H1 (cell line): Measurements from ENCODE around the gene PIAS1. TPM values are rescaled to one million over a fixed set of nuclear protein-coding genes. Genes with fewer than 3 reads are reported as not detected.

Experiments used
- CTCF ChIA-PET: fragments of 300-600 bp; sonication (Branson Sonifier 250); formaldehyde crosslinking; loops from one replicate; lab custom pipeline; 2021; ENCODE audit not compliant: partially characterized antibody; lab: Charles Lee
- POLR2A ChIA-PET: fragments of 300-600 bp; sonication (Branson Sonifier 250); formaldehyde crosslinking; loops from one replicate; lab custom pipeline; 2021; ENCODE audit warnings: inconsistent platforms; ENCODE audit not compliant: partially characterized antibody; lab: Charles Lee
- DNase-seq, 2 experiments: peaks; one replicate each; pipeline versions ENCODE4 v3.0.0 to v3.0.0-alpha.2; 2010 to 2022; ENCODE audit warnings: low spot score in 2 of 2, low read depth in 1 of 2, mixed read lengths in 1 of 2
- FAIRE-seq: peaks from 2 replicates; lab custom pipeline; 2011; peaks lifted over from hg19 to GRCh38; lab: Jason Lieb, UNC
- H2AFZ ChIP-seq: 2 replicates; pipeline ENCODE4 v1.8.1; 2012; ENCODE audit warnings: low read length, inconsistent platforms
- H2AK5ac ChIP-seq: 2 replicates; pipeline ENCODE4 v1.6.1; 2013; ENCODE audit warnings: low read depth, low read length
- H2BK120ac ChIP-seq: replicated peaks from 2 replicates; pipeline ENCODE3; 2013; ENCODE audit warnings: low read depth, low read length, inconsistent platforms
- H2BK12ac ChIP-seq: 2 replicates; pipeline ENCODE4 v1.6.1; 2013; ENCODE audit warnings: low read depth, low read length
- H2BK15ac ChIP-seq: 2 replicates; pipeline ENCODE4 v1.6.1; 2013; ENCODE audit warnings: low read length
- H2BK20ac ChIP-seq: 2 replicates; pipeline ENCODE4 v1.6.1; 2013; ENCODE audit warnings: low read length
- H2BK5ac ChIP-seq: 2 replicates; pipeline ENCODE4 v1.6.1; 2013; ENCODE audit warnings: low read depth, low read length
- H3K14ac ChIP-seq: 2 replicates; pipeline ENCODE4 v1.6.1; 2013; ENCODE audit warnings: inconsistent platforms; ENCODE audit not compliant: insufficient read length
- H3K18ac ChIP-seq: 2 replicates; pipeline ENCODE4 v1.6.1; 2013; ENCODE audit warnings: low read length; ENCODE audit errors: extremely low read depth
- H3K23ac ChIP-seq: 2 replicates; pipeline ENCODE4 v1.6.1; 2013; ENCODE audit warnings: inconsistent platforms; ENCODE audit not compliant: insufficient read length
- H3K23me2 ChIP-seq: 2 replicates; pipeline ENCODE4 v1.6.1; 2013; ENCODE audit warnings: low read depth, low read length
- H3K27ac ChIP-seq: 2 replicates; pipeline ENCODE4 v1.6.1; 2011; ENCODE audit warnings: low read depth, low read length, inconsistent platforms
- H3K27me3 ChIP-seq, 4 experiments: replicated peaks in 1 of 4; 1 replicate in 1 of 4; 2 replicates in 3 of 4; pipeline versions ENCODE4 v1.6.1 to v1.8.1; 2011 to 2013; ENCODE audit warnings: low read length in 3 of 4, mild to moderate bottlenecking in 3 of 4, inconsistent platforms in 2 of 4, mixed read lengths in 2 of 4, moderate library complexity in 1 of 4; ENCODE audit not compliant: control insufficient read depth in 3 of 4, insufficient read depth in 3 of 4; ENCODE audit errors: extremely low read depth in 1 of 4
- H3K36me3 ChIP-seq, 4 experiments: 2 replicates each; pipeline versions ENCODE4 v1.6.1 to v1.8.1; 2011 to 2013; ENCODE audit warnings: mild to moderate bottlenecking in 4 of 4, low read length in 3 of 4, moderate library complexity in 2 of 4, control low read depth in 1 of 4, inconsistent platforms in 1 of 4; ENCODE audit not compliant: insufficient read depth in 4 of 4, control insufficient read depth in 2 of 4
- H3K4ac ChIP-seq: replicated peaks from 2 replicates; pipeline ENCODE3; 2013; ENCODE audit warnings: low read length, low read depth, mixed read lengths, inconsistent platforms; ENCODE audit not compliant: insufficient read length
- H3K4me1 ChIP-seq, 4 experiments: replicated peaks in 1 of 4; 1 replicate in 1 of 4; 2 replicates in 3 of 4; pipeline versions ENCODE4 v1.6.1 to v1.8.1; 2011 to 2013; ENCODE audit warnings: low read length in 3 of 4, inconsistent platforms in 2 of 4, mixed read lengths in 1 of 4; ENCODE audit not compliant: insufficient read depth in 4 of 4, control insufficient read depth in 3 of 4
- H3K4me2 ChIP-seq, 2 experiments: 2 replicates each; pipeline versions ENCODE4 v1.6.1 to v1.8.1; 2011 to 2013; ENCODE audit warnings: low read depth in 2 of 2, low read length in 2 of 2, control low read depth in 1 of 2, inconsistent platforms in 1 of 2, mild to moderate bottlenecking in 1 of 2; ENCODE audit not compliant: insufficient read depth in 1 of 2
- H3K4me3 ChIP-seq, 4 experiments: fragments of 200-600, 300-600 bp in 1 of 4; sonication (generic), shearing (Covaris generic), sonication (Bioruptor Twin) in 1 of 4; 2 replicates each; pipeline versions ENCODE4 v1.5.1 to v1.8.1; 2011 to 2016; ENCODE audit warnings: low read length in 4 of 4, low read depth in 3 of 4, control low read depth in 2 of 4, inconsistent platforms in 2 of 4, mild to moderate bottlenecking in 2 of 4, mixed read lengths in 1 of 4, moderate library complexity in 1 of 4; ENCODE audit not compliant: insufficient read depth in 2 of 4; ENCODE audit errors: extremely low read depth in 1 of 4
- H3K56ac ChIP-seq: replicated peaks from 2 replicates; pipeline ENCODE3; 2013; ENCODE audit warnings: low read depth, mild to moderate bottlenecking, mixed read lengths, low read length, inconsistent platforms; ENCODE audit not compliant: insufficient read length
- H3K79me1 ChIP-seq: 2 replicates; pipeline ENCODE4 v1.6.1; 2013; ENCODE audit warnings: low read depth, low read length, control low read depth
- H3K79me2 ChIP-seq, 2 experiments: 2 replicates each; pipeline versions ENCODE4 v1.6.1 to v1.8.1; 2012 to 2013; ENCODE audit warnings: low read length in 2 of 2, mild to moderate bottlenecking in 2 of 2, inconsistent platforms in 1 of 2; ENCODE audit not compliant: insufficient read depth in 2 of 2, control insufficient read depth in 1 of 2
- H3K9ac ChIP-seq, 4 experiments: replicated peaks in 1 of 4; 1 replicate in 1 of 4; 2 replicates in 3 of 4; pipeline versions ENCODE4 v1.6.1 to v1.8.1; 2011 to 2013; ENCODE audit warnings: low read depth in 3 of 4, low read length in 3 of 4, control low read depth in 2 of 4, mild to moderate bottlenecking in 2 of 4, moderate library complexity in 2 of 4, inconsistent platforms in 1 of 4; ENCODE audit errors: extremely low read depth in 1 of 4
- H3K9me3 ChIP-seq, 2 experiments: 2 replicates each; pipeline versions ENCODE4 v1.6.1 to v1.8.1; 2012 to 2013; ENCODE audit warnings: mild to moderate bottlenecking in 2 of 2, moderate library complexity in 2 of 2, control low read depth in 1 of 2, inconsistent platforms in 1 of 2, low read depth in 1 of 2, low read length in 1 of 2, mixed read lengths in 1 of 2; ENCODE audit not compliant: insufficient read depth in 2 of 2
- H4K20me1 ChIP-seq, 2 experiments: replicated peaks in 1 of 2; 2 replicates each; pipeline versions ENCODE3 to v1.8.1; 2011 to 2013; ENCODE audit warnings: inconsistent platforms in 2 of 2, low read length in 2 of 2, mild to moderate bottlenecking in 1 of 2; ENCODE audit not compliant: insufficient read depth in 2 of 2, control insufficient read depth in 1 of 2
- H4K5ac ChIP-seq: 2 replicates; pipeline ENCODE4 v1.6.1; 2013; ENCODE audit warnings: low read length, low read depth, mixed read lengths, inconsistent platforms; ENCODE audit not compliant: insufficient read length
- H4K8ac ChIP-seq: 2 replicates; pipeline ENCODE4 v1.8.0; 2013; ENCODE audit warnings: mild to moderate bottlenecking, moderate library complexity, low read length, inconsistent platforms; ENCODE audit not compliant: insufficient read depth; ENCODE audit errors: extremely low read depth
- H4K91ac ChIP-seq: replicated peaks from 2 replicates; pipeline ENCODE3; 2013; ENCODE audit warnings: low read length, mixed read lengths, inconsistent platforms; ENCODE audit not compliant: insufficient read length
- GTF2F1 ChIP-seq: IDR thresholded peaks from 2 replicates; pipeline ENCODE4 v1.6.1; 2012; ENCODE audit warnings: low read depth, low read length, improper control_type of control experiment, borderline replicate concordance
- RNF2 ChIP-seq: fragments of 200-900, 300-1000 bp; sonication (generic); IDR thresholded peaks from 2 replicates; pipeline ENCODE4 v1.7.1; 2016; ENCODE audit warnings: borderline replicate concordance, low read depth, mild to moderate bottlenecking, antibody characterized with exemption, low read length; ENCODE audit not compliant: poor library complexity, severe bottlenecking; ENCODE audit errors: missing control alignments
- SUZ12 ChIP-seq: fragments of 200-600 bp; sonication (generic); IDR thresholded peaks from 2 replicates; pipeline ENCODE4 v1.6.1; 2012; ENCODE audit warnings: mild to moderate bottlenecking, inconsistent platforms, low read length, moderate library complexity, mixed read lengths
- WGBS, 2 experiments: shearing (Covaris generic) in 1 of 2; methylation state at CpG; one replicate each; pipeline versions ENCODE4 v1.1.6 to v1.1.7; 2013 to 2015; ENCODE audit warnings: low lambda C conversion rate in 2 of 2, mixed read lengths in 2 of 2, inconsistent platforms in 1 of 2, low coverage in 1 of 2, missing lambda C conversion rate in 1 of 2; ENCODE audit not compliant: insufficient replicate concordance in 2 of 2, insufficient coverage in 1 of 2, insufficient read length in 1 of 2; ENCODE audit errors: extremely low coverage in 1 of 2, missing lambda C conversion rate in 1 of 2; 5-methylcytosine and 5-hydroxymethylcytosine counted together
- polyA plus RNA-seq, 7 experiments: library from polyadenylated mRNA; depleted of rRNA in 3 of 7; stranded (reverse) in 5 of 7; unstranded in 2 of 7; fragments of >200 nt in 5 of 7; fragments of 200-250 nt in 2 of 7; gene quantifications; 1 replicate in 5 of 7; 2 replicates in 1 of 7; 4 replicates in 1 of 7; pipeline versions ENCODE4 v1.2.1 to v1.2.3, GENCODE V29; 2011 to 2013; ENCODE audit warnings: missing spikeins in 2 of 7, mixed read lengths in 2 of 7
- total RNA-seq: library from RNA; stranded (reverse); fragmentation: NEBNext Ultra II Directional; extraction: Animal tissue kit (Norgen Biotek cat#: 25700); gene quantifications from 2 replicates; pipeline ENCODE4 v1.2.1, GENCODE V29; 2021

Gene PIAS1
- total and polyA plus RNA-seq, 2 of the 8 experiments (the other 6 are each of a cell fraction or from before 2014, with no cell fraction given): 30.8 to 34.5 TPM

DNA sequence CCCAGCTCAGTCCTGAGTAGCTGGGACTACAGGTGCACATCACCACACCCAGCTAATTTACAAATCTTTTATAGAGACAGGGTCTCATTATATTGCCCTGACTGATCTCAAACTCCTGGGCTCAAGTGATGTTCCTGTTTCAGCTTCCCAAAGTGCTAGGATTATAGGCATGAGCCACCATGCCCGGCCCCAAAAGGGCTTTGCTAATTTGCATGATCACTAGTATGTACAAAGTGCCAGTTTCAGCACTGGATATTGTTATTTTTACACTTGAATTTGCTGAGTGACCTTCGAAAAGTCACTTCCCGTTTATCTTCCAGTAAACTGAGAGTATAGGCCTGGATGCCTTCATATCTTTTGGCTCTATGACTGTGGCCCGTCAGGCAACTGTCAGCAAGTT lies 163.2 kb downstream of the PIAS1 start:
- H3K18ac ChIP-seq: no peak overlapping the region
- H2AFZ ChIP-seq: no peak overlapping the region
- H3K56ac ChIP-seq: no peak overlapping the region
- no peak overlapping the region for H4K91ac ChIP-seq
- H3K9ac ChIP-seq: no peak overlapping the region
- no peak overlapping the region for H2BK5ac ChIP-seq
- no peak overlapping the region for H4K5ac ChIP-seq
- H3K27ac ChIP-seq: no peak overlapping the region
- no peak for TF ChIP-seq SUZ12
- no peak for TF ChIP-seq GTF2F1
- no peak for TF ChIP-seq RNF2
- no peak overlapping the region for H4K8ac ChIP-seq
- peaks cover 3 to 26% (median 14%) of the 10 kb centered on the region in 4 experiments; a peak in 7 of 8 replicates for H3K36me3 ChIP-seq
- no peak for FAIRE-seq
- H3K79me2 ChIP-seq: peaks cover 8 to 67% of the 10 kb centered on the region in 2 experiments
- H2BK20ac ChIP-seq: no peak overlapping the region
- H3K4ac ChIP-seq: no peak overlapping the region
- H3K23ac ChIP-seq: no peak overlapping the region
- 88% methylated on average over 4 of the region's 4 CpGs; no CpG with 5 or more reads in 1 of the 2 experiments for WGBS, 2 experiments
- H2BK15ac ChIP-seq: no peak overlapping the region
- ChIA-PET POLR2A (interaction anchor here (6.0 kb wide), 1 partner anchor 12 kb away, joined by 38 read pairs; the partner anchor contains the start of gene CLN6), CTCF (interaction anchor here (2.4 kb wide), 1 partner anchor 23 kb away, joined by 7 read pairs; no protein-coding TSS in a partner anchor)
- no peak overlapping the region for H2BK12ac ChIP-seq
- peaks cover 0 to 17% of the 10 kb centered on the region in 2 experiments for H4K20me1 ChIP-seq
- no peaks in the 10 kb centered on the region for H3K27me3 ChIP-seq
- peaks cover 0 to 13% of the 10 kb centered on the region in 2 experiments; a peak in 1 of 4 replicates for H3K9me3 ChIP-seq
- H2AK5ac ChIP-seq: no peak overlapping the region
- no peak overlapping the region for H3K4me2 ChIP-seq
- H3K23me2 ChIP-seq: no peaks in the 10 kb centered on the region
- no peak overlapping the region for H2BK120ac ChIP-seq
- no peak for DNase-seq
- H3K4me1 ChIP-seq: no peaks in the 10 kb centered on the region
- peaks cover 22% of the 10 kb centered on the region for H3K79me1 ChIP-seq
- no peak overlapping the region for H3K14ac ChIP-seq
- no peak overlapping the region for H3K4me3 ChIP-seq
